Stimulated activated CD8-positive, alpha-beta memory T cell treated with anti-CD3 and anti-CD28 coated beads, Interleukin-7, amount 100 ng/mL, for 48 hours (primary cell): ENCODE measurements around the gene ARPP19.
"Not testable (repeated sequence)": the region's sequence is repeated elsewhere in the genome, so short reads cannot be mapped to it uniquely, and the experiment has no call there.

Experiments
- DNase-seq, 2 donors: peaks; one replicate each; pipeline ENCODE4 v3.0.0-alpha.2; 2020; ENCODE audit warnings: low read depth in 1 of 2; ENCODE audit errors: extremely low read depth in 1 of 2

The ARPP19 gene

DNA sequence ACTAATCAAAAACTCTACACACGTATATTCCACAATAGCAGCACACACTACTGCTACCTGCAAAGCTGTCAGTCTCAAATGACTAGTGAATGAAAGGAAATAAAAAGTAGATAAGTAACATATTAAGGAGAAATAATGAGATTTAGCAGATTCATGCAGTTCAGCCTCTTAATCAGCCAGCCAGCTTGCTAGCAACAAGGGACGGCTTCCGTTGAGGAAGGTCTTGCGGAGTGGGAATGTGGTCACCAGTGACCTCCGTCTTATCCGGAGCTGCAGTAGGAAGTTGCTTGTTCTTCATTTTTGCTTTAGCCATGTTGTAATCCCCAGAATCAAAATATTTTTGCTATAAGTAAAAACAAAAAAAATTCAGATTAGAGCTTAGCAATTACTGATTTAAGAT, 17.1 kb downstream of the ARPP19 start:
- no peak for DNase-seq

DNA sequence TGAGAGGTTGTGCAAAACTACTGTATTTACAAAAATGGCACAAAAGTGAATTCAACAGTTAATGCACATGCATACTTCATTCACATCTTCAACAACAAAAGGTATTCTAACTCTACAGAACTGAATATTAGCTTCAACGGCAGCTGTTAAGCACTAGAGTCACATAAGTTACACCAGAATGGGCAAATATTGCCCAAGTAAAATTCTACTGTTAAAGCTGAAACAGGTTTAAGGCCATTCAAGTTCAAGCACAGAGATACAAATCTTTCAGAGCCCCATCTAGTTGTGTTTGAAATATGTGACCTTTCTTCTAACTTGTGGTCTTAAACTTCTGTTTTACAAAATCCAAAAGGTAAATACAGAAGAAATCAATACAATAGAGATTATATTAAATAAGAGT, 17.6 kb downstream of the ARPP19 start:
- not testable (repeated sequence) for DNase-seq

DNA sequence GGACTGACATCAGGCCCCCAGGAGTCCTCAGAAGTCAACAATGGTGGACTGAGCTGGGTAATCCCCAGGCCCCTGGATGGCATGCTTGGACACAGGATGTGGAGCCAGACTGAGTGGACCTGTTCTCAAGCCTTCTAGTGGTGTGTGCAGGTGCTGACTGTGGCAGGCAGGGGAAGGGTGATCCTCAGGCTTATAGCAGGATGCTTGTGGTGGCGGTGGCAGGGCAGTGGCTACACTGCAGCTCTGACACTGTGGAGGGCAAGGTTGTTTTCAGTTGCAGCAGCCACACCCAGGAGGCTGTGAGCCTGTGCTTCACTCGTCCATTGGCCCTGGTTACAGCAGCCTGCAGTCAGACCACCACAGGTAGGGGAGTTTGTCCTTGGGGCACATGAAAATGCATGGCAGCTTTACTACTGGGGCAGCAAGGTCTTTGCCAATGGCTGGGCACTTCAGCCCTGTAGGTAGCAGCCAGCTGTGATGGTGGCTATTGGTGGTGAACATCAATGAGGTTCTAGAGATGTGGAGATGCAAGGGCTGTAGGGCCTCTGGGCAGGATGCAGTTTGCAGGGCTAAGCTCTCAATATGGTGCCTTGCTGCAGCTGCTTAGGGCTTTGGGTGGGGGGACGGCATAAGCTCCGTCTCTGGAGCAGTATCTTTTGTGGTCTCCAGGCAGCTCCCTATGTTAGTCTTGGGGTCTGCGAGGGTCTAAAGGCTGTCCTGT, 22.6 kb downstream of the ARPP19 start:
- no peak for DNase-seq

DNA sequence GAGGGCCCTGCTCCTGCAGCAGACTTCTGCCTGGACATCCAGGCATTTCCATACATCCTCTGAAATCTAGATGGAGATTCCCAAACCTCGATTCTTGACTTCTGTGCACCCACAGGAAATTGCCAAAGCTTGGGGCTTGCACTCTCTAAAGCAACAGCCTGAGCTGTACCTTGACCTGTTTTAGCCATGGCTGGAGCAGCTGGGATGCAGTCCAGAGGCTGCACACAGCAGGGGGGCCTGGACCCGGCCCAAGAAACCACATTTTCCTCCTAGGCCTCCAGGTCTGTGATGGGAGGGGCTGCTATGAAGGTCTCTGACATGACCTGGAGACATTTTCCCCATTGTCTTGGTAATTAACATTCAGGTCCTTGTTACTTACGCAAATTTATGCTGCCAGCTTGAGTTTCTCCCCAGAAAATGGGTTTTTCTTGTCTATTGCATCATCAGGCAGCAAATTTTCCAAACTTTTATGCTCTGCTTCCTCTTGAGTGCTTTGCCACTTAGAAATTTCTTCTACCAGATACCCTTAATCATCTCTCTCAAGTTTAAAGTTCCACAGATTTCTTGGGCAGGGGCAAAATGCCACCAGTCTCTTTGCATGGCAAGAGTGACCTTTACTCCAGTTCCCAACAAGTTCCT, 28.3 kb downstream of the ARPP19 start:
- no peak for DNase-seq

DNA sequence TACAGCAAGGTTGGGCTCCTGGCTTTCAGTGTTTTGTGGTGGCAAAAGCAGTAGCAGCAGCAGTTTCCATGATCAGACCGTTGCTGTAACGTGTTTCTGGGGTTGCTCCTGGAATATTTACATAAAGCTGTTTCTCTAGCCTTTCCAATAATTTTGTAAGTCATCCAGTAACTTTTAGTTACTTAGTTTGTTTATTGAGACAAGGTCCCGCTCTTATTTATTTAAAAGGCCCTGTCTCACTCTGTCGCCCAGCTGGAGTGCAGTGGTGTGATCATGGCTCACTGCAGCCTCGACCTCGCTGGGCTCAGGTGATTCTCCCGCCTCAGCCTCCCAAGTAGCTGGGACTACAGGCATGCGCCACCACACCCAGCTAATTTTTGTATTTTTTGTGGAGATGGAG, 31.4 kb downstream of the ARPP19 start:
- DNase-seq: no peak

DNA sequence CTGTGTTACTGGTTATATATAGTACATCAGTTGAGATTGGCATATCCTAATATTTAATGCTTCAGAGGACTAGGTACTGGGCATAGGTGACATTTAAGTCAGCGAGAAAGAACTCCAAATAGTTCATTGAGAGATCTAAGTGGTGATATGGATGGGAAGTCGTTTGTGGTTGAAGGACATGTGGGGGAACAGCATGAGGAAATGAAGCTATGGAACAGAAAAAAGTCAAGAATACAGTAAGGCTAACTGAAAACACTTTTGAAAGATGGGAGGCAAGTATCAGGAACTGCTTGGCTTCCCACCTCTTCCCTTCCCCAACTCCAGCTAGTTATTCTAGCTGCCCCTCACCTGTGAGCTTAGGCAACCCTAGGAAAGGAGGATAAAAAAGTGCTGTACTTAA, 36.4 kb downstream of the ARPP19 start:
- no peak for DNase-seq

DNA sequence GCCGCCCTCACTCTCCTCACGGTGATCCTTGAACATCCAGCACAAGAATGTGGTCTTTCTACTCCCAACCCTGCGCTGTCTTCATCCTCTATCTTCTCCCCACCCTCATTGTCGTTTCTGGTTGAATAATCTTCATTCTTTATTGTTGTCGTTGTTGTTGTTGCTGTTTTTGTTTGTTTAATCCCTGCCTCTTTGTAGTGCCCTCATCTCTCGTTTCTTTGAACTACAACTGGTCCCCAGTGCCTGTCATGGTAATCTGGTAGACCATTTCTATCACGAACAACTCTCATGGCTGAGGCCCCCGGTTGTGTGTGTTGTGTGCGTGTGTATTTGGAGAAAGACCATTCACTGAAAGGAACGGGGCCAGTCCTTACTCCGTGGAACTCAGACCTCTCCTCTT, 38.9 kb downstream of the ARPP19 start:
- DNase-seq: no peak

DNA sequence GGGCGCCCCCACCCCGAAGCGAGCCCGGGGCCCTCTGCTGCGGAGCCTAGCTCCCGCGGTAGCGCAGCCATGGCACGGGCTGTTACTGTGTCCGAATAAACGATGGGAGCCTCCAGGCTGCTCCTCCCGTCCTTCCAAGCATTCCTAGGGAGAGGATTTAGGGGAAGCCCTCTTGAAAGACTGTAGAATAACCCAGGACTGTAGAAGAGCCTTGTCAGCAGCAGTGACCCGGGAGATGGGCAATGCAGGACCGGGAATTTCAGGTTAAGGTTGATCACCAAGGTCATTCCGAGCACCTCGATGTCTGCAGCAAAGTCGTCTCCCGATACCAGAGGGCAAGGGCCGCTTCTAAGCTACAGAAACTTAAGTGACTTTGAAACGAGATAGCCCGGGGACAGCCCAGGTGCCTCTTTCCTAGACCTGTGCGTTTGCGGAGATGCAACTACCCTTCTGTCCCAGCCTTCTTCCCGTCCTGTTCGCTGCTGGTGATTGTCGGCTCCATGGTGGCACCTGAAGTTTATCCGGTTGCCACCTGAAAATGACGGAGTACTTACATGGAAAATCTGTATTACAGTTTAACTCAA, 39.4 kb downstream of the ARPP19 start:
- peak in 1 of 2 donors; percentile 1 for DNase-seq

DNA sequence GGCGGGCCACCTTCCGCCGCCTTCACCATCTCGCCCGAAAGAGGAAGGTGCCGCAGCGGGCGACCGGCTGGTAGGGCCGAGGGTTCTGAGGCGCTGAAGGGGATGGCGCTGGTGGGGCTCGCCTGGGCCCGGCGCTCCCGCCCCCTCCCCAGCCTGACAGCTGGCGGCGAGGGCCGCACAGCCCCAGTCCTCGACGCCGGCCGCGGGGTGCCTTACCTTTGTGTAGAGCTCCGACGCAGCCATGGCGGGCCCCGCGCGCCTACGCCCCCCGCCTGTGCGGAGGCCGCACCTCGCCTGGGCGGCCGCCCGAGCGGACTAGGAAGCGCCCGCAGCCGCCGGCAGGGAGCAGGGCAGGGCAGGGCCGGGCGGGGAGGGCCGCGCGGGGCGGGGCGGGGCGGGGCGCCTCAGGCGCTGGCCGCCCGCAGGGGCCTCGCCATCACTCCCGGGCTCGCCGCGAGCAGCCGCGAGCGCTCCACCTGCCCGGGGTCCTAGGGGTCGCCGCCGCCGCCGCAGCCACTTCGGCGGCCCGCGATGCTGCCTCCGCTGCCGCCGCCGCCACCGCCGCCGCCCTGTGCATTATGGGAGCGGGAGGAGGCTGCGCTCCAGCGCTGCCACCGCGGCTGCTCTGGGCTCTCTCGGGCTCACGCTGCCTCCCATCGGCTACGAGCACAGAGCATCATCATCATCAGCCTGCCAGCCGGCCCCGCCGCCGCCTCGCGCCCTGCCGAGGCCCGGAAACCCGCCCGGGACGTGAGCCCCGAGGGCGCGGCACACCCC, 40.1 kb downstream of the ARPP19 start, which contains the start of gene MYO5A:
MYO5A (minus strand) TSS at position 317 of the 777 bp plus-strand sequence; CDS start at position 243, 74 bp downstream.
- DNase-seq: peak; percentile 56 to 65

DNA sequence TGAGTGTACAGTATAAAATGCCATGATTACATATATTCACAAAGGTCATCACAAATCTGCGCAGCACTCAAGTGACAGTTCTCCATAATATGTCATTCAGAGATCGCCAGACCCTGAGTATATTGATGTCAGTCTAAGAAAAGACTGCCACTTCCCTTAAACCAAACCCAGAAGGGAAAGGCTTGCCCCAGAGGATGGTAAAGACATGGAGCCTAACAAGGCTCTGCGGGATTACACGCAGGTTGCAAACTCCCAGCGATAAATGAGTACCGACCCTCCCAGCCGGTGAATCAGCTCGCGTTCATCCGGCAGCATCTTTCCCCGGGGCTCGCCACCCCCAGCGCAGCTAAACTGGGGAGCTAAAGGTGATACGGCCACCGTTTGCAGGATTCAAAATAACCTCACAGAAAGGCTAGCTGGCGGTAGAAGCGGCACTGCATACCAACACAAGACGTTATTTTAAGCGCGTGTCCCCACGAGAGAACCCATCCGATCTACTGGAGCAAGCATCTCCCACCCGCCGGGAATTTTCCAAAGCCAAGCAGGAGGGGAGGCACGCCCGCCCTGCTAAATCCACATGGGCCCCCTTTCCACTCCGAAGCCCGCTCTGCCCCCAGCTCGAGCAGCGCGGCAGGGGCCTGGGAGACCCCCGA, 40.8 kb downstream of the ARPP19 start:
- DNase-seq: peak in 1 of 2 donors; percentile 39

DNA sequence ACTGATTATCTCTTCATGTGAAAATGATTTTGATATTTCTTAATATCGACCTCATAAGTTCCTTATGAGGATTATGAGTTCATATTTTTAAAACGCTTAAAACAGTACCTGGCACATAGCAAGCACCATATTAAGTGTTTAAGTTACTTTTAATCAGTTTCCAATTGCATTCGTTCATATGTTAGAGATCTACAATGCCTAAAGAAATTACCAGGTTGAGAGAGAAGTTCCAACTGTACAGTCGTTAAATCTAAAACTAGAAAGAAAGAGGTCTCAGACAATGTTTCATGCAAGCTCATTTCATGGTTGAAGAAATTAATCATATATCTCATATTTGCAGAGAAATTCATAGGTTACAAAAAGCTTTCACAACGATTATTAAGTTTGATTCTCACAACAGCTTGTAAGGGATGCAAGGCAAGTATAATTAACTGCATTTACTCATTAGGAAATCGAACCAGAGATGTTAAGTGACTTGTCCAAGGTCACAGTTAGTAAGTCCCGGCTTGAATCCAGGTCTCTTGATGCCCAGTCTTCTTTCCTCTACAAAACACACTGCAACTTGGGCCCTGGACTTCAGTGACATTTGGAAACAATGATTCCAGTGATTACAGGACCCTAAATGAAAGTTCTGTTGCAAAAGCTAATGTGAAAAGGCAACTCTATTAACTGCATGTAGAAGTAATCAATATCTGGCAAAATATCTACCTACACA, 41.5 kb downstream of the ARPP19 start:
- DNase-seq: no peak

DNA sequence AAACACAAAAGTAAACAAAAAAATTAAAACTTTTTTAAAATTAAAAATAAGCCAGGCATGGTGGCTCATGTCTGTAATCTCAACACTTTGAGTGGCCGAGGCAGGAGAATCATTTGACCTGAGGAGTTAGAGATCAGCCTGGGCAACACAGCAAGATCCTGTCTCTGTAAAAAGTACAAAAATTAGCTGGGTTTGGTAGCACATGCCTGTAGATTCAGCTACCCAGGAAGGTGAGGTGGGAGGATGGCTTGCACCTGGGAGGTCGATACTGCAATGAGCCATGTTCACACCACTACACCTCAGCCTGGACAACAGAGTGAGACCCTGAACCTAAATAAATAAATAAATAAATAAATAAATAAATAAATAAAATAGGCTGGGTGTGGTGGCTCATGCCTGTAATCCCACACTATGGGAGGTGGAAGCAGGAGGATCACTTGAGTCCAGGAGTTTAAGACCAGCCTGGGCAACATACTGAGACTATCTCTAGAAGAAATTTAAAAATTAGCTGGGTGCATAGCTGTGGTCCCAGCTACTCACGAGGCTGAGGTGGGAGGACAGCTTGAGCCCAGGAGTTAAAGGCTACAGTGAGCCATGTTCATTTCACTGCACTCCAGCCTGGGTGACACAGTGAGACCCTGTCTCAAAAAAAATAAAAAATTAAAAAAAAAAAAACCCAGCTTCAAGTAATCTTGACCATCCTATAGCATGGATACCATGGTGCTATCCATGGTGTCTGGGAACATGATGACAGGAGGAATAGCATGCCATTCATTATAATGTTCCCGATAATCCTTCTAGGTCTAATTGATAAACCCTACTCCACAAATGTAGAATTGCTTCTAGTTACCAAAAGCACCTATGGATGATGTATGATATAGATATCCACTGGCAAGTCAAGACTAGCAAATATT, 44.4 kb downstream of the ARPP19 start:
- DNase-seq: no peak

DNA sequence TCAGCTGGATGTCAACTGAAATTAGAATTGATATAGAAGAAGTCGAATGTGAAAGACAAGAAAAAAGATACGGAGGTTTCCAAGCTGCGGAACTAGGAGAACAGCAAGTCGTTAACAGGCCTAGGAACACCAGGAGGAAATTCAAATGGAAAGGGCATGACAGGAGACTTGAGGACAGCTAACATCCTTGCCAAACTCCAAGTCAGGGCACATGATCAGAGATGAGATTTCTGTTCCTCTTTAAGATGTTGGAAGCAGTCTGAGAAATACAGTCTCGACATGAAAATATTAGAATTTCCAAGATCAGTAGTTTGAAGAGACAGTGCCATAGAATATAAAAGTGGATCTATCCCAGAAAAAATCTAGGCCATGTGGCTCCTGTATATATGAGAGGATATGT, 45.2 kb downstream of the ARPP19 start:
- DNase-seq: no peak

DNA sequence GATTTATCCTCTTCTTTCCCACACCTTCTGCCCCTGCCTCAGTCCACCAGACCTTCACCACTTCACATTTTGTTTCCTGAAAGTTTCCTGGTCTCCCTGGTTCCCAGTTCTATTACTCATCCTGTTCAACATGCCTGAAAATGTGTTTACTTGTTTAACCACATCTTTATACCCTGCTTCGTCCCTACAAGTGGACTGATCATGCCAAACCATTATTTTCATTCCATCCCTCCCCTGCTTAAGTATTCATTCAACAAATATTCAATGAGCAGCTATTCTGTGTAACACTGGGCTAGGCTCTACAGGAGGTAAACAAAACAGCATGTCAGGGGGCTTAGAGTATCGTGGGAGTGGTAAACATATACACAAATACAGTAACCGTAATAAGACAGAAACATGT, 45.6 kb downstream of the ARPP19 start:
- DNase-seq: no peak

DNA sequence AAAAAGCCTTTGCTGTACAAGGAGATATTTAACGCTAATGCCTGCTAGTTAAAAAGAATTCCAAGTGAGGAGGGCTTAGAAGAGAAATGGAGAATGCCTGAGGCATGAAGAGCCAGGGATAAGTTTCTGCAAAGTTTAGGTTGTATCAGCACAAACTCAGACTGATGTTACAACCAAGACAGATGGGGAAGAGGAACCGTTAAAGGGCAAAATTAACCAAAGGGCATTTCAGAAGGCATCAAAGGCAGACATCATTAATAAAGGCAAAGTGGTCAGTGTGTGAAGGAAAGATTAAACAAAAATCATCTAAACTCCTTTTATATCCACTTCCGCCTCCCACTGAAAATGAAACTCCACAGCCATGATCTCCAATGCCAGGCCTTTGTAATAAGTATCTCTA, 47.1 kb downstream of the ARPP19 start:
- DNase-seq: no peak

DNA sequence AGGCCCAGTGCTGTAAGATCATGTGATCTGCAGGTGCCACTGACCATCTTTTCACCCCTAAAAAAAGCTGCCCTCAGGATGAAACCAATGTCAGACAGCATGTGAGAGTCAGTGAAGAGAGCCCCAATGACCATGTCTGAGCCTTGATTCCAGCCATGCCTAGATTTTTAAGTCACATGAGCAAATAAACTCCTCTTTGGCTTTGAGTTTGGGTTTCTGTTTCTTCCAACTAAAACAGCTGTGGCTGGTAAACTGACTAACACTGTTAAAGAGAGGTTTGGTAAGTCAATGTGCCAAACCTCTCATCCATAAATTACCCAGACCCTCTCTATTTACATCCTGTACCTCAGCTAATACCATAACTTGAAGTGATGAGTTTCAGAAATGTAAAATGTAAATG, 48.4 kb downstream of the ARPP19 start:
- DNase-seq: no peak

DNA sequence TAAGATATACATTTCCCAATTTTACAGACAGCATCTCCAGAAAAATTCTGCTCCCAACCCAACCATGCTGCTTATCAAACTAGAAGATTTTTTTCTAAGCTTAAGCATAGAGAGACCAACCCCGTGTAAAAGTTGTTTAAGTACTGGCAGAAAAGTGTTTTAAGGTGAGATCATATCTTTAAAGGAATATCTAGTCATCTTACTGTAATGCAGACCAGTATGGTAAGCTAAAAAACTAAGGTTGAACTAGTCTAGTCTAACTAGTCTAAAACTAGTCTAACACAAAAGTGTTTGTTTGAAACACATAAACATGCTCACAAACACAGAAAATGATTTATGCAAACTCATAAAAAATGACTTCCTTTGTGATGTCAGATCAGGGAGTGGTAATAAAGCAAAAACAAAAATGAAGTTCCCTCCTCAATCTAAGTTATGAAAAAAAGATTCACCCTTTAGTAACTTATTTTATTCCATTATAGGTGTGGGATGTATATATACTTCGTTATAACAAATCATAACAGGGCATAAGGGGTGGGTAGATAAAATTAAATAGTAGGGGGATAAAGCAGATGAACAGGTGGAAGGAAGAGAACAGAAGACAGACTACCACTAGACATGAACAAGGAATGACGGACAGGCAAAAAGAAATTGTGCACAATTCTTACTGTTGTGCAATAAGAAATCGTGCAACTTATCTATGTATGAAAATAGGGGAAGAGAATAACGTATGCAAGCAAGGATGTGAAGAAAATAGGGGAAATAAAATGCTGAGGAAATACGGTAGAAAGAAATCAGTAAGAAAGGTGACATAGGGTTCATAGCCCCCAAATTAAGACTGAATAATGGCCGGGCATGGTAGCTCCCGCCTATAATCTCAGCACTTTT, 50.1 kb downstream of the ARPP19 start:
- no peak for DNase-seq

DNA sequence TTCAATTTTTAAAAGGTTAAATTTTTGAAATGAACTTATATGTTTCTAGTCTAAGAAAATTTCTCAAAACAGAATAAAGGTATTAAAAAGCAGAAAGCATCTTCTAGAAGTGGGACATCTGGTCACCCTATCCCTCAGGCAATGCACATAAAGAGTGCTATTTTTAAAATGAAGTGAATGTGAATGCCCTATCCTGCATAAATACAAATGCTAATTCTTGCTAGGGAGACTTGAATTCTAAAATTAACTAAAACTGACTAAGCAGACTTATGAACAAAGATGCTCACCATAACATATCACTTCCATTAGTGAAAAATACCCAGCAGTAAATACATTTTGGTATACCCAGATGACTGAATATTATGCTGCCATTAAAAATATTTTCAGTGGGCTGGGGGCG, 51.8 kb downstream of the ARPP19 start:
- DNase-seq: no peak
